Kidney (tissue), 14 donors: ENCODE data around the gene ABCB8. TPM values are rescaled to one million over a fixed set of nuclear protein-coding genes. Genes with fewer than 3 reads are reported as not detected.

Experiments
- DNase-seq, 5 donors: peaks; one replicate each; pipeline ENCODE4 v3.0.0-alpha.2; 2013 to 2020
- FAIRE-seq: peaks from 2 replicates; lab custom pipeline; 2012; peaks lifted over from hg19 to GRCh38; lab: Jason Lieb, UNC
- H3K27ac ChIP-seq, 2 donors: one replicate each; pipeline ENCODE4 v1.7.0; 2013; ENCODE audit warnings: low read depth in 2 of 2, low read length in 2 of 2, inconsistent platforms in 1 of 2
- H3K27me3 ChIP-seq: one replicate; pipeline ENCODE4 v1.7.1; 2013; ENCODE audit warnings: low read length, inconsistent platforms; ENCODE audit not compliant: control insufficient read depth, insufficient read depth
- H3K36me3 ChIP-seq, 3 donors: one replicate each; pipeline versions ENCODE4 v1.7.0 to v1.7.1; 2013; ENCODE audit warnings: low read length in 3 of 3, control low read depth in 1 of 3, inconsistent platforms in 1 of 3; ENCODE audit not compliant: insufficient read depth in 3 of 3, control insufficient read depth in 2 of 3
- H3K4me1 ChIP-seq, 3 donors: one replicate each; pipeline versions ENCODE4 v1.7.0 to v1.7.1; 2013; ENCODE audit warnings: low read length in 3 of 3, inconsistent platforms in 1 of 3, low read depth in 1 of 3; ENCODE audit not compliant: control insufficient read depth in 2 of 3, insufficient read depth in 2 of 3
- H3K4me3 ChIP-seq, 3 donors: one replicate each; pipeline versions ENCODE4 v1.7.0 to v1.8.1; 2013; ENCODE audit warnings: low read length in 3 of 3, control low read depth in 1 of 3, inconsistent platforms in 1 of 3
- H3K9ac ChIP-seq, 3 donors: one replicate each; pipeline versions ENCODE4 v1.7.0 to v1.7.1; 2013; ENCODE audit warnings: low read length in 3 of 3, control low read depth in 1 of 3, inconsistent platforms in 1 of 3
- H3K9me3 ChIP-seq, 3 donors: one replicate each; pipeline versions ENCODE4 v1.7.0 to v1.7.1; 2013; ENCODE audit warnings: low read length in 3 of 3, control low read depth in 1 of 3, inconsistent platforms in 1 of 3; ENCODE audit not compliant: control insufficient read depth in 2 of 3, insufficient read depth in 1 of 3
- intact Hi-C: fragments of 100-400 bp; cut with DNase I; formaldehyde crosslinking; loops from one replicate; pipeline ENCODE4 v1.11.1; 2022
- polyA plus RNA-seq: library from polyadenylated mRNA; stranded (reverse); fragments of 350-450 nt; fragmentation: Illumina TruSeq; extraction: RNeasy Lipid Tissue Mini Kit (QIAGEN cat#74804); gene quantifications from one replicate; pipeline ENCODE4 v1.2.3, GENCODE V29; 2014; ENCODE audit warnings: low read depth, low replicate concordance; ENCODE audit not compliant: insufficient read depth
- total RNA-seq: library from RNA; stranded (reverse); fragmentation: NEBNext Ultra II Directional; extraction: Animal tissue kit (Norgen Biotek cat#: 25700); gene quantifications from one replicate; pipeline ENCODE4 v1.2.1, GENCODE V29; 2021
- TF ChIP-seq, protein P1 (sequence below): IDR thresholded peaks from 3 replicates; pipeline ENCODE4 v1.5.1; 2012; ENCODE audit warnings: mild to moderate bottlenecking, moderate library complexity, borderline replicate concordance; ENCODE audit not compliant: insufficient read depth; ENCODE audit errors: extremely low read depth
- donor health status: control.
- donor health status: control.
- donor health status: control.
- donor health status: control.
- donor health status: control.
- donor health status: DM: yes; HTN: yes; CAD: no.
- donor health status: Normal renal cell carcinoma (clear cell type).

Gene ABCB8
- total and polyA plus RNA-seq, 2 donors from 2014 or later, result 34.3 to 36.0 TPM

- Histone ChIP-seq H3K9ac (peak overlapping the region; percentile 54 to 82 (median 72)), H3K9me3 (no peaks in the 10 kb centered on the region), H3K36me3 (no peaks in the 10 kb centered on the region), H3K27ac (peak overlapping the region; percentile 81 to 82), H3K4me3 (peak overlapping the region; percentile 83 to 98 (median 94)), H3K27me3 (no peaks in the 10 kb centered on the region), H3K4me1 (no peaks in the 10 kb centered on the region)
- intact Hi-C loops, result no loop called here
- DNase-seq (no peak), FAIRE-seq (no peak)
- TF ChIP-seq, protein P1, sequence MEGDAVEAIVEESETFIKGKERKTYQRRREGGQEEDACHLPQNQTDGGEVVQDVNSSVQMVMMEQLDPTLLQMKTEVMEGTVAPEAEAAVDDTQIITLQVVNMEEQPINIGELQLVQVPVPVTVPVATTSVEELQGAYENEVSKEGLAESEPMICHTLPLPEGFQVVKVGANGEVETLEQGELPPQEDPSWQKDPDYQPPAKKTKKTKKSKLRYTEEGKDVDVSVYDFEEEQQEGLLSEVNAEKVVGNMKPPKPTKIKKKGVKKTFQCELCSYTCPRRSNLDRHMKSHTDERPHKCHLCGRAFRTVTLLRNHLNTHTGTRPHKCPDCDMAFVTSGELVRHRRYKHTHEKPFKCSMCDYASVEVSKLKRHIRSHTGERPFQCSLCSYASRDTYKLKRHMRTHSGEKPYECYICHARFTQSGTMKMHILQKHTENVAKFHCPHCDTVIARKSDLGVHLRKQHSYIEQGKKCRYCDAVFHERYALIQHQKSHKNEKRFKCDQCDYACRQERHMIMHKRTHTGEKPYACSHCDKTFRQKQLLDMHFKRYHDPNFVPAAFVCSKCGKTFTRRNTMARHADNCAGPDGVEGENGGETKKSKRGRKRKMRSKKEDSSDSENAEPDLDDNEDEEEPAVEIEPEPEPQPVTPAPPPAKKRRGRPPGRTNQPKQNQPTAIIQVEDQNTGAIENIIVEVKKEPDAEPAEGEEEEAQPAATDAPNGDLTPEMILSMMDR, result no peak
Observed at GRCh38 chr7:151028948-151029501, 775 bp downstream of the ABCB8 start.

GRCh38 chr7:151031011-151031410 is 2.8 kb downstream of the ABCB8 start:
- intact Hi-C loops, result no loop called here
- TF ChIP-seq, protein P1, result no peak

DNA sequence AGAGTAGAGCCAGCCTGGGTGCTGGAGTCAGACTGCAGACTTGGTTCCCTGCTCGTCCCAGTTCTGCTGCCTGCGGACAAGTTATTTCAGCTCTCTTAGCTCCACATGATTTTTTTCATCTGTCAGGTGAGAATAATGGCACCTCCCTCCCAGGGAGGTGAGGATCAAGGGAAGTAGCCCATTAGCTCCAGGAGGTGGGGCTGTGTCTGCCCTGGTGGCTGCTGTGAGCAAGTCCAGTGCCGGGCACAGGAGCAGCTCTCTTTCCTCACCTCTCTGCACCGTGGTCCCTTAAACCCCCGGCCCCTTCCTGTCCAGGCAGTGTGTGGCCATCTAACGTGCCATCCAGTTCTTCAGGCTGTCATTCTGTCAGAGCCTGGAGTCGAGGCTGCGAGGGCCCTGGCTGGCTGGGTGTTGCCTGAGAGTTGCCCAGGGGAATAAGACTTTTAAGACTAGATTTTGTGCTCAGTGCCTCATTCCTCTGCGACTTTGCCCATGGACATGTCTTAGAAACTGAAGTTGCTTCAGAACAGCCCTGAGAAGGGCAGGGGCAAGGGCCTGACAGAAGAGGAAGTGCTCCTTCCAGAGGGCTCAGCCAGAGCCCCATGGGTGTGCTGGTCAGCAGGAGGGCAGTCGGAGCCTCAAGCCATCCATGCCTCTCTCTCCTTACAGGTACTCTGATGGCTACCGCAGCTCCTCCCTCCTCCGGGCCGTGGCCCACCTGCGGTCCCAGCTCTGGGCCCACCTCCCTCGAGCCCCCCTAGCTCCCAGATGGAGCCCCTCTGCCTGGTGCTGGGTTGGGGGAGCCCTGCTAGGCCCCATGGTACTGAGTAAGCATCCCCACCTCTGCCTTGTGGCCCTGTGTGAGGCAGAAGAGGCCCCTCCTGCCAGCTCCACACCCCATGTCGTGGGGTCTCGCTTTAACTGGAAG is 5.0 kb downstream of the ABCB8 start:
- H3K4me3 ChIP-seq, result no peak overlapping the region
- no peak for DNase-seq
- H3K27me3 ChIP-seq, result no peaks in the 10 kb centered on the region
- H3K9ac ChIP-seq, result no peak overlapping the region
- no peak for FAIRE-seq
- no peaks in the 10 kb centered on the region for H3K4me1 ChIP-seq
- peaks cover 2 to 13% (median 10%) of the 10 kb centered on the region in 3 donors for H3K36me3 ChIP-seq
- H3K9me3 ChIP-seq, result no peaks in the 10 kb centered on the region
- TF ChIP-seq, protein P1, result no peak
- no peak overlapping the region for H3K27ac ChIP-seq
- intact Hi-C loops, result no loop called here

More at GRCh38 chr7:151031011-151031410, 2.8 kb downstream of the ABCB8 start:
- Histone ChIP-seq H3K4me1 (no peaks in the 10 kb centered on the region), H3K27me3 (no peaks in the 10 kb centered on the region), H3K9ac (no peak overlapping the region), H3K36me3 (peaks cover 0 to 13% (median 10%) of the 10 kb centered on the region in 3 donors), H3K27ac (no peak overlapping the region), H3K9me3 (no peaks in the 10 kb centered on the region), H3K4me3 (no peak overlapping the region)
- no peak for DNase-seq
- no peak for FAIRE-seq
